ENCODE results near the gene RBBP8NL. TPM values are rescaled to one million over a fixed set of nuclear protein-coding genes. Genes with fewer than 3 reads are reported as not detected.

RBBP8NL gene
- polyA plus RNA-seq, 1 donor (not counting 4 experiments of a cell fraction or from before 2014, with no cell fraction given) = 0.13 TPM

DNA sequence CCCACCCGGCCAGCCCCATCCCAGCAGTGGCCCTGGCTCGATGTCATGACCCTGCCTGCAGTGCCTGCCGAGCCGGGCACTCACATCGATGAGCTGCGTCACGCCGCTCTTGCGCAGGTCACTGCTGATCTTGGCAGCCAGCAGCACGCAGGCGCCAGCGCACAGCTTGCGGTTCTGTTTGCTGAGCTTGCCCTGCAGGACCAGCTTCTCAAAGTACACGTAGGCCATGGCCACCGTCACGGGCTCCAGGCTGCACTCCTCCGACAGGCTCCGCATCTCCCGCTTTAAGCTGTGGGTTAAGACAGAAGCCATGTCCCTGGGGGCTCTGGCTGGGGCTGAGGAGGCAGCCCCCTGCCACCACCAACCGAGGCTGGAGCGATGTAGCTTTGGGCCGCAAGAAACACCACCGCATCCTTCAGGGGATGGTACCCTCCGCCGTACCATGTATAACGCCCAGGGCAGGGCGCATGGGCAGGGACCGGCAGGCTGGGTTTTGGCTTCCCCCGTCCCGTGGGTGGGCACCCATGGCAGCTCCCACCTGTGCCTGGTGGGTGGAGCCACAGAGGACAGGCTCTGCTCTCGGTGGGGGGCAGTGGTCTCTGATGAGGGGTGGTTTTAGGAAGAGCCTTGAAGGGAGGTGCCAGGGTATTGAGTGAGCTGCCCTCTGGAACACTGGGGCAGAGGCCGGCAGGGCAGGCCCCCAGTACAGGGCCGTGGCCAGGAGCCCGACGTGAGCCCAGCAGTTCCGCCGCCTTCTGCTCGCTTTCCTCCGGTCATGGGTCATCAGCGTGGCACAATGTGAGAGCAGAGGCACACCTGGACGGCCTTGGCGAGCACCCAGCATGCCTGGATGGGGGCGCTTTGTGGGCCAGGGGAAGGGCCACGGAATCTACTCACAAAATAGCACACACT, 35.9 kb downstream of the RBBP8NL start:
- H3K9ac ChIP-seq (ENCODE audit: control insufficient read depth, extremely low read depth, insufficient read depth, low read length) = no peak overlapping the region
- peaks cover 36% of the 10 kb centered on the region for H3K79me2 ChIP-seq (ENCODE audit: control insufficient read depth, insufficient read depth, low read length)
- no peaks in the 10 kb centered on the region for H3K27me3 ChIP-seq (ENCODE audit: control insufficient read depth, extremely low read depth, insufficient read depth, low read length)
- peaks cover 23 to 25% of the 10 kb centered on the region in 2 experiments for H3K36me3 ChIP-seq (ENCODE audit: control insufficient read depth in 2 of 2, extremely low read depth in 1 of 2, insufficient read depth in 2 of 2, low read length in 2 of 2)
- FAIRE-seq (no peak), DNase-seq (ENCODE audit: low read depth, low spot score) (no peak)
- H4K20me1 ChIP-seq (ENCODE audit: control insufficient read depth, extremely low read depth, insufficient read depth, low read length) = peaks cover 10% of the 10 kb centered on the region
- H3K4me1 ChIP-seq (ENCODE audit: control insufficient read depth, extremely low read depth, insufficient read depth, low read length) = peaks cover 12% of the 10 kb centered on the region
- no peak for TF ChIP-seq EZH2 (IDR thresholded peaks at IDR 0.05; ENCODE audit: low read length)
- no peak for TF ChIP-seq CTCF (optimal IDR thresholded peaks at IDR 0.05 in 1 of 3, IDR thresholded peaks at IDR 0.05 in 1 of 3, conservative IDR thresholded peaks at IDR 0.05 in 1 of 3; ENCODE audit: extremely low read depth in 1 of 3, insufficient read depth in 2 of 3, low read length in 3 of 3)
- no peak overlapping the region for H3K27ac ChIP-seq (ENCODE audit: control insufficient read depth, insufficient read depth, low read length)
- H3K9me3 ChIP-seq (ENCODE audit: control insufficient read depth, low read depth, low read length) = no peaks in the 10 kb centered on the region
- no peak overlapping the region for H3K4me2 ChIP-seq (ENCODE audit: control insufficient read depth, extremely low read depth, insufficient read depth, low read depth, low read length)
- no peak overlapping the region for H3K4me3 ChIP-seq (ENCODE audit: control insufficient read depth in 2 of 3, extremely low read depth in 1 of 3, insufficient read depth in 2 of 3, low read depth in 1 of 3, low read length in 3 of 3)
- dilution Hi-C loops (cut with MboI; ENCODE audit: extremely low pct_ligation_motif_present, low sequenced_read_pairs) = no loop called here
- H3K9me1 ChIP-seq (ENCODE audit: control insufficient read depth, extremely low read depth, insufficient read depth, low read length) = no peaks in the 10 kb centered on the region
- no peak overlapping the region for H2AFZ ChIP-seq (ENCODE audit: control insufficient read depth, low read length)

DNA sequence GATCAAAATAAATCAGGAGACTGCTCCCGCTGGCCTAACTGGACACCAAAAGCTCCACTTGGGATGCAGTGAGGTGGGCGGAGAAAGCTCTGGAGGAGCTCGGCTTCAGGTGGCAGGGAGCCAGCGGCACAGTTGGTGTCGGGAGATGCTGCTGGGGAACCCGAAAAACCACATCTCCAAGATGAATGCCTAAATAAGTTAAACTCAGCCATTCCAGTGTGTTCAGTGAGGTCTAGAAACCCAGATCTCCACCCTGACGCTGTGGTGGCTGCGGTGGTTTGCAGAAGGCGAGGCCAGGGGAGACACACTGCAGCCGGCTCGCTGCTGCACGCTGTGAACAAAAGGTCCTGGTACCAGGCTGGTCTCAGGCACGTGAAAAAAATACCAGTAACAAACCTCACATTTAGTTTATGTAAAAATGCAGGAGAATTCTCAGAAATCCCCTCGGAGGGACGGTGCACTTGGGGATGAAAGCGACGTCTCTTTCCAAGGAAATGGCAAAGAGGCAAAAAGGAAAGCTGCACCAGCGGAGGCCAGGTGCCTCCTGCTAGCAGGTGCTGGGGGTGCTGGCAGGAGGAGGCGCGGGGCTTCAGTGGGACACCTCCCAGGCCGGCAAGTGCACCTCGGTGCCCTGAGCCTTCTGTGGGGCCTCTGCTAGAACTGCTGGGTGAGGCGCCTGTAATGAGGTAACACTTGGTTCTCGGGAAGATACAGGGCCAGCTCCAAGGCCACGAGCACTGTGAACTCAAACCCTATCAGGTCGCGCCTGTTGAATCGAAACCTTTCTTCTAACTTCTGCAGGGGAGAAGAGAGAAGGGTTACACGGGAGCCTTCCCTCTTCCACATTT, 36.8 kb downstream of the RBBP8NL start:
- Histone ChIP-seq H3K79me2 (ENCODE audit: control insufficient read depth, insufficient read depth, low read length) (peaks cover 43% of the 10 kb centered on the region), H3K36me3 (ENCODE audit: control insufficient read depth in 2 of 2, extremely low read depth in 1 of 2, insufficient read depth in 2 of 2, low read length in 2 of 2) (peaks cover 23 to 25% of the 10 kb centered on the region in 2 experiments), H3K9ac (ENCODE audit: control insufficient read depth, extremely low read depth, insufficient read depth, low read length) (no peak overlapping the region), H3K9me3 (ENCODE audit: control insufficient read depth, low read depth, low read length) (no peaks in the 10 kb centered on the region), H3K9me1 (ENCODE audit: control insufficient read depth, extremely low read depth, insufficient read depth, low read length) (no peaks in the 10 kb centered on the region), H2AFZ (ENCODE audit: control insufficient read depth, low read length) (no peak overlapping the region), H3K4me3 (ENCODE audit: control insufficient read depth in 2 of 3, extremely low read depth in 1 of 3, insufficient read depth in 2 of 3, low read depth in 1 of 3, low read length in 3 of 3) (no peak overlapping the region), H3K27me3 (ENCODE audit: control insufficient read depth, extremely low read depth, insufficient read depth, low read length) (no peaks in the 10 kb centered on the region), H3K27ac (ENCODE audit: control insufficient read depth, insufficient read depth, low read length) (no peak overlapping the region), H3K4me2 (ENCODE audit: control insufficient read depth, extremely low read depth, insufficient read depth, low read depth, low read length) (no peak overlapping the region), H3K4me1 (ENCODE audit: control insufficient read depth, extremely low read depth, insufficient read depth, low read length) (peaks cover 12% of the 10 kb centered on the region), H4K20me1 (ENCODE audit: control insufficient read depth, extremely low read depth, insufficient read depth, low read length) (peaks cover 10% of the 10 kb centered on the region)
- FAIRE-seq = no peak
- TF ChIP-seq EZH2 (IDR thresholded peaks at IDR 0.05; ENCODE audit: low read length) (no peak), CTCF (optimal IDR thresholded peaks at IDR 0.05 in 1 of 3, IDR thresholded peaks at IDR 0.05 in 1 of 3, conservative IDR thresholded peaks at IDR 0.05 in 1 of 3; ENCODE audit: extremely low read depth in 1 of 3, insufficient read depth in 2 of 3, low read length in 3 of 3) (no peak)
- dilution Hi-C loops (cut with MboI; ENCODE audit: extremely low pct_ligation_motif_present, low sequenced_read_pairs) = no loop called here
- DNase-seq (ENCODE audit: low read depth, low spot score) = no peak
